A549 (cell line): ENCODE measurements around the gene MPP3. TPM values are rescaled to one million over a fixed set of nuclear protein-coding genes. Genes with fewer than 3 reads are reported as not detected.

Experiments used
- ATAC-seq, 2 experiments: fragments of 200-7000 bp in 1 of 2; fragments of >200 bp in 1 of 2; cut with Nextera tagmentation in 1 of 2; cut with Tn5 transposase in 1 of 2; 3 replicates each; pipeline versions ENCODE4 v1.8.0 to v1.9.1; 2018 to 2020; ENCODE audit warnings: mild to moderate bottlenecking in 1 of 2, moderate library complexity in 1 of 2
- CTCF ChIA-PET: fragments of 300-600 bp; sonication (Branson Sonifier 250); formaldehyde crosslinking; extraction: SDS; loops from one replicate; lab custom pipeline; 2021; ENCODE audit warnings: antibody characterized with exemption, inconsistent platforms; lab: Yijun Ruan, JAX
- POLR2A ChIA-PET: fragments of 350-600 bp; formaldehyde crosslinking; extraction: SDS; loops from one replicate; lab custom pipeline; 2021; ENCODE audit warnings: antibody characterized with exemption, inconsistent platforms; lab: Yijun Ruan, JAX
- DNase-seq, 2 experiments: peaks; one replicate each; pipeline versions ENCODE4 v3.0.0 to v3.0.0-alpha.2; 2011 to 2016; ENCODE audit warnings: low read depth in 1 of 2, low spot score in 1 of 2
- FAIRE-seq: peaks from 2 replicates; lab custom pipeline; 2011; peaks lifted over from hg19 to GRCh38; lab: Jason Lieb, UNC
- H3K27ac ChIP-seq, 2 experiments: fragments of >200 bp; sonication (Bioruptor Twin); formaldehyde crosslinking; 3 replicates each; pipeline ENCODE4 v1.5.1; 2016 to 2017
- H3K4me1 ChIP-seq: fragments of >200 bp; sonication (Bioruptor Twin); formaldehyde crosslinking; 3 replicates; pipeline ENCODE4 v1.6.1; 2016
- H3K4me2 ChIP-seq: fragments of >200 bp; sonication (Bioruptor Twin); formaldehyde crosslinking; 3 replicates; pipeline ENCODE4 v1.6.1; 2016
- H3K4me3 ChIP-seq: fragments of >200 bp; sonication (Bioruptor Twin); formaldehyde crosslinking; 3 replicates; pipeline ENCODE4 v1.5.1; 2016
- H3K9me3 ChIP-seq: fragments of >200 bp; sonication (Bioruptor Twin); formaldehyde crosslinking; 3 replicates; pipeline ENCODE4 v1.6.1; 2016
- BHLHE40 ChIP-seq: IDR thresholded peaks from 2 replicates; pipeline ENCODE4 v1.6.1; 2012; ENCODE audit warnings: low read depth, low read length, inconsistent platforms
- CBX2 ChIP-seq: fragments of 200-600 bp; sonication (generic); IDR thresholded peaks from 2 replicates; pipeline ENCODE4 v1.6.1; 2016; ENCODE audit warnings: low read depth, mild to moderate bottlenecking, borderline replicate concordance
- CHD4 ChIP-seq: fragments of 200-600 bp; sonication (generic); IDR thresholded peaks from 2 replicates; pipeline ENCODE4 v1.6.1; 2016; ENCODE audit warnings: antibody characterized with exemption, mild to moderate bottlenecking, borderline replicate concordance
- EHF ChIP-seq: fragments of 250-450 bp; sonication (Bioruptor Pico); IDR thresholded peaks from 2 replicates; pipeline ENCODE4 v1.5.0; 2020; ENCODE audit warnings: mild to moderate bottlenecking
- EP300 ChIP-seq, 2 experiments: fragments of >200 bp; sonication (Bioruptor Twin); formaldehyde crosslinking; IDR thresholded peaks; 2 replicates in 1 of 2; 3 replicates in 1 of 2; pipeline ENCODE4 v1.6.1; 2016 to 2017
- ESRRA ChIP-seq: fragments of 150-350 bp; IDR thresholded peaks from 2 replicates; pipeline ENCODE4 v1.6.1; 2014; ENCODE audit warnings: mild to moderate bottlenecking, low read length, borderline replicate concordance
- HOXA7 ChIP-seq: fragments of 250-450 bp; sonication (Bioruptor Pico); IDR thresholded peaks from 2 replicates; pipeline ENCODE4 v1.5.0; 2020; ENCODE audit warnings: mild to moderate bottlenecking, moderate library complexity
- HOXB13 ChIP-seq: fragments of 250-450 bp; sonication (Bioruptor Pico); IDR thresholded peaks from 2 replicates; pipeline ENCODE4 v1.5.0; 2020; ENCODE audit warnings: low read depth, mild to moderate bottlenecking, moderate library complexity
- KDM5A ChIP-seq: fragments of 200-600 bp; sonication (generic); IDR thresholded peaks from 2 replicates; pipeline ENCODE4 v1.6.1; 2016; ENCODE audit warnings: antibody characterized with exemption, mild to moderate bottlenecking
- MYC ChIP-seq: IDR thresholded peaks from 2 replicates; pipeline ENCODE4 v1.6.1; 2012; ENCODE audit warnings: mild to moderate bottlenecking, inconsistent platforms, low read length, improper control_type of control experiment, borderline replicate concordance
- NPAS2 ChIP-seq: fragments of 250-450 bp; sonication (Bioruptor Pico); IDR thresholded peaks from 2 replicates; pipeline ENCODE4 v1.8.0; 2022; ENCODE audit warnings: mild to moderate bottlenecking, moderate library complexity, borderline replicate concordance
- PHF8 ChIP-seq: fragments of 200-600 bp; sonication (generic); IDR thresholded peaks from 2 replicates; pipeline ENCODE4 v1.6.1; 2016; ENCODE audit warnings: low read depth, mild to moderate bottlenecking, antibody characterized with exemption, moderate library complexity, borderline replicate concordance
- RCOR1 ChIP-seq: fragments of 150-350 bp; IDR thresholded peaks from 2 replicates; pipeline ENCODE4 v1.6.1; 2014; ENCODE audit warnings: antibody characterized with exemption, low read length, low read depth
- REST ChIP-seq: fragments of 200-600 bp; sonication (generic); IDR thresholded peaks from 2 replicates; pipeline ENCODE4 v1.6.1; 2016; ENCODE audit warnings: antibody characterized with exemption, mild to moderate bottlenecking, moderate library complexity
- RNF2 ChIP-seq: fragments of 200-600 bp; sonication (generic); IDR thresholded peaks from 2 replicates; pipeline ENCODE4 v1.6.1; 2016; ENCODE audit warnings: low read depth, mild to moderate bottlenecking, antibody characterized with exemption, moderate library complexity, borderline replicate concordance
- SMC3 ChIP-seq: fragments of >200 bp; sonication (Bioruptor Twin); formaldehyde crosslinking; IDR thresholded peaks from 3 replicates; pipeline ENCODE4 v1.6.1; 2018; ENCODE audit warnings: inconsistent platforms
- SREBF2 ChIP-seq: fragments of 450-650 bp; IDR thresholded peaks from 2 replicates; pipeline ENCODE4 v1.6.1; 2014; ENCODE audit warnings: mild to moderate bottlenecking, moderate library complexity
- ZC3H11A ChIP-seq: fragments of 450-650 bp; IDR thresholded peaks from 2 replicates; pipeline ENCODE4 v1.6.1; 2014; ENCODE audit warnings: antibody characterized with exemption, mild to moderate bottlenecking
- ZNF302 ChIP-seq: fragments of 250-450 bp; sonication (Bioruptor Pico); IDR thresholded peaks from 2 replicates; pipeline ENCODE4 v1.9.0; 2021; ENCODE audit warnings: inconsistent platforms, mild to moderate bottlenecking, moderate library complexity
- WGBS: methylation state at CpG from one replicate; pipeline ENCODE4 v1.1.6; 2017; ENCODE audit errors: missing lambda C conversion rate; 5-methylcytosine and 5-hydroxymethylcytosine counted together
- polyA plus RNA-seq, 4 experiments: library from polyadenylated mRNA; depleted of rRNA in 3 of 4; stranded (reverse); fragments of >200 nt; fragmentation: RNase III in 1 of 4; extraction: RNeasy Plus Mini Kit Qiagen cat#74134 plus additional on column Dnase treatment in 1 of 4; gene quantifications; 2 replicates in 3 of 4; 3 replicates in 1 of 4; pipeline ENCODE4 v1.2.3, GENCODE V29; 2011 to 2017
- TF ChIP-seq, protein P1 (sequence below): fragments of 150-350 bp; IDR thresholded peaks from 2 replicates; pipeline ENCODE4 v1.6.1; 2014; ENCODE audit warnings: low read depth, mild to moderate bottlenecking, low read length
- TF ChIP-seq, protein P2 (sequence below): fragments of >200 bp; sonication (Bioruptor Twin); formaldehyde crosslinking; IDR thresholded peaks from 3 replicates; pipeline ENCODE4 v1.6.1; 2016
- TF ChIP-seq, protein P3 (sequence below): fragments of >200 bp; sonication (Bioruptor Twin); formaldehyde crosslinking; IDR thresholded peaks from 3 replicates; pipeline ENCODE4 v1.5.1; 2016
- TF ChIP-seq, protein P4 (sequence below): IDR thresholded peaks from 2 replicates; pipeline ENCODE4 v1.6.1; 2012
- TF ChIP-seq, protein P5 (sequence below): IDR thresholded peaks from 2 replicates; pipeline ENCODE4 v1.6.1; 2012

Gene MPP3
- polyA plus RNA-seq, 2 of the 4 experiments (the other 2 are of a cell fraction): 15.5 to 21.4 TPM

- FAIRE-seq (no peak), ATAC-seq (no peak), DNase-seq (no peak)
- Histone ChIP-seq H3K4me3 (no peak overlapping the region), H3K9me3 (no peaks in the 10 kb centered on the region), H3K4me1 (peaks cover 5% of the 10 kb centered on the region; the same call in 1 of the 3 replicates), H3K4me2 (no peak overlapping the region), H3K27ac (no peak overlapping the region)
- CTCF ChIA-PET: interaction anchor here (1.1 to 13.9 kb wide), 7 partner anchors 13 to 226 kb away, joined by 3 to 168 read pairs (median 8); partner anchors contain the start of gene CD300LG
- WGBS: 69% methylated on average over 5 of the region's 5 CpGs
- POLR2A ChIA-PET: interaction anchor here (1.4 kb wide), 1 partner anchor 11 kb away, joined by 3 read pairs; no protein-coding TSS in a partner anchor
- TF ChIP-seq ESRRA (no peak), CHD4 (no peak), PHF8 (no peak)
- TF ChIP-seq, protein P1, sequence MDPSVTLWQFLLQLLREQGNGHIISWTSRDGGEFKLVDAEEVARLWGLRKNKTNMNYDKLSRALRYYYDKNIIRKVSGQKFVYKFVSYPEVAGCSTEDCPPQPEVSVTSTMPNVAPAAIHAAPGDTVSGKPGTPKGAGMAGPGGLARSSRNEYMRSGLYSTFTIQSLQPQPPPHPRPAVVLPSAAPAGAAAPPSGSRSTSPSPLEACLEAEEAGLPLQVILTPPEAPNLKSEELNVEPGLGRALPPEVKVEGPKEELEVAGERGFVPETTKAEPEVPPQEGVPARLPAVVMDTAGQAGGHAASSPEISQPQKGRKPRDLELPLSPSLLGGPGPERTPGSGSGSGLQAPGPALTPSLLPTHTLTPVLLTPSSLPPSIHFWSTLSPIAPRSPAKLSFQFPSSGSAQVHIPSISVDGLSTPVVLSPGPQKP: no peak
Observed at GRCh38 chr17:43857141-43857540, 24.2 kb upstream of the MPP3 start.

DNA sequence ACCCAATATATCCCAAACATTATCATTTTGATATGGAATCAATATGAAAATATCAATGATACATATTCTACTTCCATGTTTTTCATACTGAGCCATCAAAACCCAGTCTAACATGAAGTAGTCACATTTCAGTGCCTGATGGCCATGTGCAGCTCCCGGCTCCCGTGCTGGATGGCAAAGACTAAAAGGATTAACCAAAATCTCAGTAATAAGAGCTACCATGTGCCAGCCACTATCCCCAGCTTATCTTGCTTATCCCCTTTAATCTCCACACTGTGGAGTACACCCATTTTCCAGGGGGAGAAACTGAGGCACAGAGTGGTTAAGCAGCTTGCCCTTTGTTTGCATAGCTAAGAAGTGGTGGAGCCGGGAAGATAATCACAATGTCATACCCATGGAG is 23.2 kb upstream of the MPP3 start:
- Histone ChIP-seq H3K4me2 (no peak overlapping the region), H3K27ac (no peak overlapping the region), H3K9me3 (no peaks in the 10 kb centered on the region), H3K4me1 (peaks cover 5% of the 10 kb centered on the region; the same call in 1 of the 3 replicates), H3K4me3 (no peak overlapping the region)
- ATAC-seq (no peak), DNase-seq (no peak), FAIRE-seq (no peak)
- CTCF ChIA-PET: interaction anchor here (1.1 to 13.9 kb wide), 5 partner anchors 12 to 227 kb away, joined by 3 to 168 read pairs (median 8); partner anchors contain the start of gene CD300LG
- TF ChIP-seq, protein P2, sequence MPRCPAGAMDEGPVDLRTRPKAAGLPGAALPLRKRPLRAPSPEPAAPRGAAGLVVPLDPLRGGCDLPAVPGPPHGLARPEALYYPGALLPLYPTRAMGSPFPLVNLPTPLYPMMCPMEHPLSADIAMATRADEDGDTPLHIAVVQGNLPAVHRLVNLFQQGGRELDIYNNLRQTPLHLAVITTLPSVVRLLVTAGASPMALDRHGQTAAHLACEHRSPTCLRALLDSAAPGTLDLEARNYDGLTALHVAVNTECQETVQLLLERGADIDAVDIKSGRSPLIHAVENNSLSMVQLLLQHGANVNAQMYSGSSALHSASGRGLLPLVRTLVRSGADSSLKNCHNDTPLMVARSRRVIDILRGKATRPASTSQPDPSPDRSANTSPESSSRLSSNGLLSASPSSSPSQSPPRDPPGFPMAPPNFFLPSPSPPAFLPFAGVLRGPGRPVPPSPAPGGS: no peak
- no peak for TF ChIP-seq SMC3
- TF ChIP-seq, protein P3, sequence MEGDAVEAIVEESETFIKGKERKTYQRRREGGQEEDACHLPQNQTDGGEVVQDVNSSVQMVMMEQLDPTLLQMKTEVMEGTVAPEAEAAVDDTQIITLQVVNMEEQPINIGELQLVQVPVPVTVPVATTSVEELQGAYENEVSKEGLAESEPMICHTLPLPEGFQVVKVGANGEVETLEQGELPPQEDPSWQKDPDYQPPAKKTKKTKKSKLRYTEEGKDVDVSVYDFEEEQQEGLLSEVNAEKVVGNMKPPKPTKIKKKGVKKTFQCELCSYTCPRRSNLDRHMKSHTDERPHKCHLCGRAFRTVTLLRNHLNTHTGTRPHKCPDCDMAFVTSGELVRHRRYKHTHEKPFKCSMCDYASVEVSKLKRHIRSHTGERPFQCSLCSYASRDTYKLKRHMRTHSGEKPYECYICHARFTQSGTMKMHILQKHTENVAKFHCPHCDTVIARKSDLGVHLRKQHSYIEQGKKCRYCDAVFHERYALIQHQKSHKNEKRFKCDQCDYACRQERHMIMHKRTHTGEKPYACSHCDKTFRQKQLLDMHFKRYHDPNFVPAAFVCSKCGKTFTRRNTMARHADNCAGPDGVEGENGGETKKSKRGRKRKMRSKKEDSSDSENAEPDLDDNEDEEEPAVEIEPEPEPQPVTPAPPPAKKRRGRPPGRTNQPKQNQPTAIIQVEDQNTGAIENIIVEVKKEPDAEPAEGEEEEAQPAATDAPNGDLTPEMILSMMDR: no peak
- no peak for TF ChIP-seq REST
- no peak for TF ChIP-seq SREBF2
- no peak for TF ChIP-seq EP300 (IDR thresholded peaks at IDR 0.05)
- no peak for TF ChIP-seq RCOR1
- TF ChIP-seq RNF2: no peak
- TF ChIP-seq KDM5A: no peak
- no peak for TF ChIP-seq ZC3H11A
- TF ChIP-seq NPAS2 (CRISPR knock-in tag): no peak
- TF ChIP-seq, protein P4, sequence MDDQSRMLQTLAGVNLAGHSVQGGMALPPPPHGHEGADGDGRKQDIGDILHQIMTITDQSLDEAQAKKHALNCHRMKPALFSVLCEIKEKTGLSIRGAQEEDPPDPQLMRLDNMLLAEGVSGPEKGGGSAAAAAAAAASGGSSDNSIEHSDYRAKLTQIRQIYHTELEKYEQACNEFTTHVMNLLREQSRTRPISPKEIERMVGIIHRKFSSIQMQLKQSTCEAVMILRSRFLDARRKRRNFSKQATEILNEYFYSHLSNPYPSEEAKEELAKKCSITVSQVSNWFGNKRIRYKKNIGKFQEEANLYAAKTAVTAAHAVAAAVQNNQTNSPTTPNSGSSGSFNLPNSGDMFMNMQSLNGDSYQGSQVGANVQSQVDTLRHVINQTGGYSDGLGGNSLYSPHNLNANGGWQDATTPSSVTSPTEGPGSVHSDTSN: no peak
- TF ChIP-seq ZNF302: no peak
- TF ChIP-seq CBX2: no peak
- no peak for TF ChIP-seq HOXA7 (CRISPR knock-in tag)
- TF ChIP-seq EHF (CRISPR knock-in tag): no peak
- TF ChIP-seq HOXB13 (CRISPR knock-in tag): no peak
- no peak for TF ChIP-seq BHLHE40
- TF ChIP-seq MYC: no peak
- TF ChIP-seq, protein P5, sequence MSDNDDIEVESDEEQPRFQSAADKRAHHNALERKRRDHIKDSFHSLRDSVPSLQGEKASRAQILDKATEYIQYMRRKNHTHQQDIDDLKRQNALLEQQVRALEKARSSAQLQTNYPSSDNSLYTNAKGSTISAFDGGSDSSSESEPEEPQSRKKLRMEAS: no peak
- 76% methylated on average over 3 of the region's 3 CpGs for WGBS
- POLR2A ChIA-PET: interaction anchor here (1.4 kb wide), 1 partner anchor 10 kb away, joined by 3 read pairs; no protein-coding TSS in a partner anchor
